HG03565 (cell line): ENCODE measurements around the gene SMAD7.

Experiments
- ATAC-seq: cut with Tn5 transposase; IDR thresholded peaks from one replicate; pipeline ENCODE4 v1.9.1; 2021; ENCODE audit warnings: mild to moderate bottlenecking, moderate library complexity; ENCODE audit not compliant: unreplicated experiment

Gene SMAD7

DNA sequence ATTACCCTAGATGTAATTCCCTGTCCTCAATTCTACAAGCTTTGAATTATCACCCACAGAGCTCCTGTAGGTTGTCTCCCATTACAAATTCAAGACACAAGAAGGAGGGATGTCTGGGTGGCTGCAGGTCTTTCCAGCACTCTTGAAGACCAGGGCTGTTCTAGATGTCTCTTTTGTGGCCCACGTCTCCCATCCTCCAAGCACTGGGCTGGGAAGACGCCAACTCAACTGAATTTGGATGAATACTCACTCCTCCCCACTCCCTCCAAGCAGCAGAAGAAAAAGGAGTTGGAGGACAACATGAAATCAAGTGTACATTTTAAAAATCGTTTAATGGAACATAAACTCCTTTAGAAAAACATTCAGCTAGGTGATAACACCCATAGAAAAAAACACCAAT is 31.2 kb downstream of the SMAD7 start:
- ATAC-seq, result no peak

- ATAC-seq, result no peak
These were observed 31.9 kb downstream of the SMAD7 start for GRCh38 chr18:48918660-48919456.

- ATAC-seq, result no peak
These were observed 32.9 kb downstream of the SMAD7 start for GRCh38 chr18:48917579-48918517.

DNA sequence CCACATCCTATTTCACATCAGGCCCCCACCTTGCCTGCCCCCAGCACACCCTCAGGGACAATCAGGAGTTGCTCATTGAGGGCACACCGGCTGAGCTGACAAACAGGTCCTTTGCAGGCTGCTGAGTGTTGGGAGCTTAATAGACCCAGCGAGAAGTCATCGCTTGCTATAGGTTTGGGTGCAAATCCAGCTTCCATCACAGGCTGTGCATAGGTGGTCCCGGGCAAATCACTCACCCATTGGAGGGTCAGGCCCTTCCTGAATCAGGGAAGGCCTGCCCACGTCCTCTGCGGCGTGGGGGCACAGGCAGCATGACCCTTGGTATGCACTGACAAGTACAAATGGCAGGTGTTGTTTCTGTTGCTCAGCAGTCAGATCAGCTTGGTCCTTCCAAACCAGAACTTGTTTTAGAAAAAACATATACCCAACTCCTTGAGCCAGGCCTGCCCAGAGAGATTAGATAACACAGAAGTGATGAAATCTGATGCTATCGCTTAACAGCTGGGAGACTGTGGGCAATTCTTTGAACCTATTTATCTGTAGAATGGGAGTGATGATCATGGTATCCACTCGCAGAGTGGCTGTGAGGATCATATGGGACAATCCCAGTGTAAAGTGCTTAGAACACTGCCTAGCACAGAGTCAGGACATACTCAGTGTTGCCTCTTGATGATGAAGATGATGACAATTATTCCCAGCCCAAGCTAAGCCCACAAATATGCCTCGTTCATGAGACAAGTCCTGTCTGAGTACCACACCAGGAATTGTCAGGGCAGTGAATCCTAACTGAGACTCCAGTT is 34.9 kb downstream of the SMAD7 start:
- ATAC-seq, result no peak

- ATAC-seq, result no peak
These were observed 36.0 kb downstream of the SMAD7 start for GRCh38 chr18:48914581-48915251.

DNA sequence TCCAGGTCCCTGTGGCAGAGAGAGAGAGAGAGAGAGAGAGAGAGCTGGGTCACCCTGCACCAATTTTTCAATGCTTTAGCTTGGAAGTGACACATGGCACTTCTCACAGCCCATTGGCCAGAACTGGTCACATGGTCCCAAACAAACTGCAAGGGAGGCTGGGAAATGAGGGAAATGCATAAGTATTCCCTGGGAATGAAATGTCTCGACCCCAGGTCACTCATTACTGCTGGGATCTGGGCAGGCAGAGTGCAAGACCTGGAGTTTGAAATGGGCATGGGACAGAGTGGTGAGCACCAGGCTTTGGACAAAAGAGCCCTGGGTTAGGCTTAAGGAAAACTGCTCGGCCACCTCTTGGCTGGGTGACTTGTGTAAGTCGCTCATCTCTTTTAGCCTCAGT is 37.0 kb downstream of the SMAD7 start:
- no peak for ATAC-seq

GRCh38 chr18:48913201-48913600 is 37.6 kb downstream of the SMAD7 start:
- ATAC-seq, result no peak

DNA sequence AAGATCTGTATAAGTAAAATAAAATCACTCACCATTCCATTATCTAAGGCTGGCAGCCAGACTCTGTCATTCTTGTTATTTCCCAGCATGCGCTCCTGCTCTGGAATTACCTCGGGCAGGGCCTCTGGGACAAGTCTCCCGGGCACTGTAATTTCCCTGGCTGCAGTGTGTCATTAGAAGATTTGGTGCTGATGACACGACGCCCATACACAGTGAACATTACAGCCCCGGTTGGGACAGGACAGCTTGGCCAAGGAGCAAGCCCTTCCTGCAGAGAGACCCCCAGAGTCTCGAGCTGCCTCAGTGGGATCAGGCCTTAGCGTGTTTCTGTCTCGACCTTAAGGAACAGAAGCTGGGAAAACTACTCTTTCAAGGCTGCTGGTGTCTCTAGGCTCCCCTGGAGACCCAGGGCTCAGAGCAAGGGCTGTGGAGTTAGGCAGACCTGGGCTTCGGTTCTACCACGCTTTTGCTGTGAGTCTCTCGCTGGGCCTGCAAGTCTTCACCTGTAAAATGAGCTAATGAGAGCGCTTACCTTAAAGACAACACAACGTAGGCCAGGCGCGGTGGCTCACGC is 39.7 kb downstream of the SMAD7 start:
- ATAC-seq, result no peak

DNA sequence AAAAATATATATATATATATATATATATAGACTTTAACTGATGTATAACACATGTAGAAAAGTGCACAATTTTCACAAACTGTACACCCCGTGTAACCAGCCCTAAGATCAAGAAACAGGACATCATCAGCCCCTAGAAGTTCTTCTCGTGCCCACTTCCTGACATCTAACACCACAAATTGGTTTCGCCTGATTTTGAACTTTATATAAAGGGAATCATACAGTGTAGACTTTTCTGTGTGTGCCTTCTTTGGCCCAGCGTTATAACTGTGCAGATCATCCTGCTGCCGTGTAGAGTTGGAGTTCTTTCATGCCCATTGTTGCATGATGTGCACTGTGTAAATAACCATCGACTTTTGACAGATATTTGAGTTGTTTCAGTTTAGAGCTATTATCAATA is 41.0 kb downstream of the SMAD7 start:
- no peak for ATAC-seq

DNA sequence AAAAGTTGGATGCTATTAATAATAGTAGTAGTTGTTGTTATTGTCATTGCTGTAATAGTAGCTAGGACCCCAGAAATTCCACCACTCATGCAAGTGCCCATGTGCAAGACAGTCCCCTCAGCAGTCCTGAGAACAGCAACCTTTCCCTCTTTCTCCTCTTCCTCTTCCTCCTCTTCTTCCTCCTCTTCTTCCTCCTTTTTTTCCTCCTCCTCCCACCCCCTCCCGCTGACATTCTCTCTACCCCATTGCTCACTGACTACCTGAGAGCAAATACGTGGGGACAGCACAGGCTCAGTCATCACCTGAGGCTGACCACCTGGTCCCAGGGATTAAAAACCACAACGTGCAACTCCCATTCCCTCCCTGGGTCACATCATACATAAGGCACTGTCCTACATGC is 41.8 kb downstream of the SMAD7 start:
- no peak for ATAC-seq

DNA sequence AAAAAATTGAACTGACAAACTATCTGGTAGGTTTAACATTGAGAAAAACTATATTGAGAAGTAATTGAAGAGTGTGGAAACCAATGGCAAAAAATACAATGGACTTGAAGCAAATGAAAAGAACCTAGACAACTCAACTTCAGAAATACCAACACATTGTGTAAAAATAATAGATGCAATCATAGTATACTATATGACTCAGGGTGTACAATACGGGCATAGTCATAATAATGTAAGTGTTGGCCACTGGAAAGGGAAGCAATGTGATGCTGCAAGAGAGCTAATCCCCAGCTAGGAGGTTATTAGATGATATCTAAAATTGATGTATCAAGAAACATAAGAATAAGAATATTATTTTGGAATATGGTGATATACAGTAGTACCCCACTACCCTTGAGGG is 45.3 kb downstream of the SMAD7 start:
- no peak for ATAC-seq

- no peak for ATAC-seq
These were observed 45.8 kb downstream of the SMAD7 start for GRCh38 chr18:48904847-48905394.

DNA sequence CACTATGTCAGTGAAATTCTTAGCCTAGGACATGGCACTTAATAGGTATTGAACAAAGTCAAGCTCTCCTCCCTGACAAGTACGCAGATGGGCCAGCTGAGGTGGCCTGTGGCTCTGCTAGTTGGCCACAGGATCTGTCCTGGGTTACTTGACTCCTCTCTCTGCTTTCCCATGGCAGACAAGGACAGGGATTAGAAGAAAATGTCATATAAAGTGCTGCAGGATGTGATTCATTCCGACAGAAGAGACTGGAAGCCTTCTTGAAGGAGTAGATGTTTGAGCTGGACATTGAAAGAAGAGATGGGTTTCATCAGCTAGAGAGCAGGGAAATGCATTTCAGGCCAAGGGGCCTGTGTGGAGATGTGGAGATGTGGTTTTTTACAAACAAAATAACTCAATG is 46.7 kb downstream of the SMAD7 start:
- ATAC-seq, result no peak

DNA sequence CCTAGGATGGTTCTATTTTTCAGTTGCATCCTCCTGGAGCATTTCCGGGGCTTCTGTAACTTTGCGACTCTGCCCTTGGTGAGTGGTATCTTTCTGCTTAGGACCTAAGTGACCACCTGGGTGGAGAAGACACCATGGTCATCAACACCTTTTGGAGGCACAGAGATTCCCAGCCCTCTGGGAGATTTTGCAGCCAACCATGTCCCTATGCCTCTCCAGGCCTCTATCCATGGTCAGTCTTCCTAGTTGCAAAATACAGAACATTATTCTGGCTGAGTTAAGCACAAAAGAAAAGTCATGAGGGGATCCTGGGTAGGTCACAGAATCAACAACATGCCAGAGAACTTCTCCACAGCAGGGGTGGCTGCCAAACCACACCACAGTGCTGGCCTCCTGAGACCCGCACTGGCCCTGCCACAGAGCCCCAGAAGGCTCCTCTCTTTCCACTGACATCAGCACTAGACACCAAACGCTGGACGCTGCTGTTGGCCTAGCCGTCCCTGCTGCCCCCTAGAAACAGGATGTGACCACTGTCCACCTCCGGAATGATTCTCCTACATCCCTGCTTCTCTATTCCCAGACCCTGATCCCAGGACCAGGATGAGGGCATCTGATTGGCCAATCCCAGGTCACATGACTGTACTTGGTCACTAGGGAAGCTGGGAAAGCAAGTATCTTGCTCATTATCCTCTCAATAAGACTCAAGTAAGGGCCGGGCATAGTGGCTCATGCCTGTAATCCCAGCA is 47.7 kb downstream of the SMAD7 start:
- no peak for ATAC-seq

DNA sequence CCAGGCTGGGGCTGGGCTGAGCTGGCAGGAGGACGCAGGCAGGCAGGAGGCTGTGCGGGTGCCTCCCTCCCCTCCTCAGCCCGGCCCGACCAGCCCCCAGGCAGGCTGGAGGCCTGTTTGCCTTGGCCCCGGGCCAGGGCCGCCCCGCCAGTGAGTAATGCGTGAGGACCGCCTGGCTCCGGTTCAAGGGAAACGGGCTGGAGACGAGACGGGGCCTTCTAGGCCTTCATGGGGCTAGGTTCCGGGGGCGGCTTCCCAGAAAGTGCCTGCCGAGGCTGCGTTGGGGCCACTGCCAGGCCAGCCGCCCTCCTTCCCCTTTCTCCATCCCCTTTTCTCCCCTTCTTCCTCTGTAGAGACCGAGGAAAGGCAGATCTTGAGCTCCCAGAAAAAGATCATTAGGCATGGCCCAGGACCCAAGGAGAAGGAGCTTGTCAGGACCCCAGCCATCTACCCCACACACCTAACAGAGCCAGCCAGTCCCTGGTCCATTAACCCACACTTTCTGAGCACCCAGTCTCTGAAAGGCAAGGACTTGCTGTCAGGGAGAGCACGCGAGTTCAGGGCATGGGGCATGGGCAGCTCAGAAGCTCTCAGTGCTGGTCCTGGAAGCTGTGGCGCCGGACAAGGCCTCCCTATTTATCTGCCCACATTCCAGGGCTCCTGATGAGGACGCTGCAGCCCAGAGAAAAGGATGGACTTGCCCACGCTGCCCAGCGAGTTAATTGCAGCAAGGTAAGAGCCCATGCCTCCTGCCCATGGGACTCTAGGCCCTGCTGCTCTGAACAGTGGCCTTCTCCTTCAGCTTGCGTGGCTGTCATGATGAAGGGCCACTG is 48.5 kb downstream of the SMAD7 start:
- ATAC-seq, result no peak

DNA sequence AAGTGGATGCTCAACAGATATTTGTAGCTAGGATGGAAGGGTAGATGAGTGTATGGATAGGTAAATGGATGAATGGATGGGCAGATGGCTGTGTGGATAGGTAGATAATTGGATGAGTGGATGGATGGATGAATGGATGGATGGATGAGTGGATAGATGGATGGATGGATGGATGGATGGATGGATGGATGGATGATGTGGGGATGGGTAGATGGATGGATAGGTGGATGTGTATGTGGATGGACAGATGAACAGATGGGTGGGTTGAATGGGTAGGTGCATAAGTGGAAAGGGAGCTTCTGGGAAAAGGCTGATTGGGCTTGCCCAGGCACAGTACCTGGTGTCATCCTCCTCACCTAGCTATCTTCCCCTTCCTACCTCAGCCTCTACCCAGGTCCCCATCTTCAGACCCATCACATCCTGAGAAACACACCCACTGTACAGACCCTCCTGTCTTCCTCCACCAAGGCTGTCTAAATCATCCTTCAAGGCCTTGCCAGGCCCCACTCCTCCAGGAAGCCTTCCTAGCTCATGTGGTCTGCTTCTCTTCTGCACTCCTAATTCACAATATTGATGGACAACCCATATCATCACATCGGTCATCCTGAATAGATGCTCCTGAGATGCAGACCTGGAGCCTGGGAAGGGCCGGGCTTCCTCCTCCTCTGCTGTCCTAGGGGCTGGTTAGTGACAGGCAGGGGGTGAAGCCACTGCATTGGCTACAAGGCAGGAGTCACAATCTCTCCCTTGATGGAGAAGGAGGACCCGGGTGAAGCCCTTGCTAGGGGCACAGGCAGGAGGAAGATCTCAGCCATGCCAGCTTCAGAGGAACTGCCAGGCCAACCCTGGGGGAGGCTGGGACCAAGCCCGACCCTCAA is 49.4 kb downstream of the SMAD7 start:
- ATAC-seq, result no peak

DNA sequence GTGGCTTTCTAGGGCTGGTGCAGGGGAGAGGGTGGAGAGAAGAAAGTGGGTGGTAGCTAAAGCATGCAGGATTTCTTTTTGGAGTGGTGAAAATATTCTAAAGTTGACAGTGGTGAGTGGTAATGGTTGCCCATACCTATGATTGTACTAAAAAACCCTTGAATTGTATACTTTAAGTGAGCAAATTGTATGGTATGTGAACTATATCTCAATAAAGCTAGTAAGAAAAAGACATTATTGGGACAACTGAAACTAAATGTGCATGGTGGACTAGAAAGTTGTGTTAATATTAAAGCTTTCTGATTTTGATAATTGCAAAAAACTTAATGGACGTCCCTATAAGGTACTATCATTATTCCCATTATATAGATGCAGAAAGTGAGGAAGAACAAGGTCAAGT is 50.3 kb downstream of the SMAD7 start:
- no peak for ATAC-seq
